ENCODE results near the gene TPH1.

DNA sequence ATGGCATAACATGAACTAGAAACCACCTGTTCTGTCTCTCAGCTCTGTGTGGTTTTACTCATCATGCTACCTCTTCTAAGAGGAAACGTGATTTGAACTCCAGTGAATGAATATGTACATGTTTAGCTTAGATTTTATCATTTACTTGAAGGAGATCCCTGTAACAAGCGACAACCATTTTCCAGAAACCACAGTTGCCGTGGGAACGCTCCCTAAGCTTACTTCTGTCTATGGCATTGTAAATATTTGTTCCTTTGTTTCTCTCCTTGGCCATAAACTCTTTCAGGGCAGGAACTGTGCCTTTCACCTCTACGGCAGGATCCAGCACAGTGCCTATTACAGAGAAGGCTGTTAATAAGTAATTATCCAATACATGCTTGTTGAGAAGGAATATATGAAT, 17.1 kb upstream of the TPH1 start:
- TF ChIP-seq, protein P1, sequence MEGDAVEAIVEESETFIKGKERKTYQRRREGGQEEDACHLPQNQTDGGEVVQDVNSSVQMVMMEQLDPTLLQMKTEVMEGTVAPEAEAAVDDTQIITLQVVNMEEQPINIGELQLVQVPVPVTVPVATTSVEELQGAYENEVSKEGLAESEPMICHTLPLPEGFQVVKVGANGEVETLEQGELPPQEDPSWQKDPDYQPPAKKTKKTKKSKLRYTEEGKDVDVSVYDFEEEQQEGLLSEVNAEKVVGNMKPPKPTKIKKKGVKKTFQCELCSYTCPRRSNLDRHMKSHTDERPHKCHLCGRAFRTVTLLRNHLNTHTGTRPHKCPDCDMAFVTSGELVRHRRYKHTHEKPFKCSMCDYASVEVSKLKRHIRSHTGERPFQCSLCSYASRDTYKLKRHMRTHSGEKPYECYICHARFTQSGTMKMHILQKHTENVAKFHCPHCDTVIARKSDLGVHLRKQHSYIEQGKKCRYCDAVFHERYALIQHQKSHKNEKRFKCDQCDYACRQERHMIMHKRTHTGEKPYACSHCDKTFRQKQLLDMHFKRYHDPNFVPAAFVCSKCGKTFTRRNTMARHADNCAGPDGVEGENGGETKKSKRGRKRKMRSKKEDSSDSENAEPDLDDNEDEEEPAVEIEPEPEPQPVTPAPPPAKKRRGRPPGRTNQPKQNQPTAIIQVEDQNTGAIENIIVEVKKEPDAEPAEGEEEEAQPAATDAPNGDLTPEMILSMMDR (IDR thresholded peaks at IDR 0.05; ENCODE audit: low read depth, low read length) = no peak
- TF ChIP-seq EZH2phosphoT487 (IDR thresholded peaks at IDR 0.05; ENCODE audit: low read depth) = no peak

Measured in OCI-LY3 (cell line).